HAP-1 (cell line): ENCODE measurements around the gene CCDC90B.
"Not testable (repeated sequence)": the region's sequence is repeated elsewhere in the genome, so short reads cannot be mapped to it uniquely, and the experiment has no call there.

Experiments used
- DNase-seq, 2 experiments: peaks; one replicate each; pipeline ENCODE4 v3.0.0-alpha.2; 2016 to 2020; ENCODE audit warnings: low spot score in 2 of 2
- H3K27me3 ChIP-seq: fragments of 250-450 bp; sonication (Bioruptor Pico); 2 replicates; pipeline ENCODE4 v1.5.1; 2020; ENCODE audit warnings: low read depth, mild to moderate bottlenecking, moderate library complexity
- H3K36me3 ChIP-seq: fragments of 250-450 bp; sonication (Bioruptor Pico); replicated peaks from 2 replicates; pipeline ENCODE4 v1.5.1; 2020; ENCODE audit warnings: mild to moderate bottlenecking
- H3K4me1 ChIP-seq: fragments of 250-450 bp; sonication (Bioruptor Pico); 2 replicates; pipeline ENCODE4 v1.5.1; 2020; ENCODE audit warnings: mild to moderate bottlenecking
- H3K4me3 ChIP-seq: fragments of 250-450 bp; sonication (Bioruptor Pico); 2 replicates; pipeline ENCODE4 v1.5.1; 2020; ENCODE audit warnings: mild to moderate bottlenecking, moderate library complexity
- H3K9me3 ChIP-seq: fragments of 250-450 bp; sonication (Bioruptor Pico); 2 replicates; pipeline ENCODE4 v1.5.1; 2020; ENCODE audit warnings: mild to moderate bottlenecking, moderate library complexity
- in situ Hi-C: fragments of 300-500 bp; cut with MboI; formaldehyde crosslinking; loops from 3 replicates; pipeline ENCODE4 v1.14.3; 2020; ENCODE audit warnings: low sequenced_read_pairs, inconsistent platforms, mixed read lengths

CCDC90B gene

DNA sequence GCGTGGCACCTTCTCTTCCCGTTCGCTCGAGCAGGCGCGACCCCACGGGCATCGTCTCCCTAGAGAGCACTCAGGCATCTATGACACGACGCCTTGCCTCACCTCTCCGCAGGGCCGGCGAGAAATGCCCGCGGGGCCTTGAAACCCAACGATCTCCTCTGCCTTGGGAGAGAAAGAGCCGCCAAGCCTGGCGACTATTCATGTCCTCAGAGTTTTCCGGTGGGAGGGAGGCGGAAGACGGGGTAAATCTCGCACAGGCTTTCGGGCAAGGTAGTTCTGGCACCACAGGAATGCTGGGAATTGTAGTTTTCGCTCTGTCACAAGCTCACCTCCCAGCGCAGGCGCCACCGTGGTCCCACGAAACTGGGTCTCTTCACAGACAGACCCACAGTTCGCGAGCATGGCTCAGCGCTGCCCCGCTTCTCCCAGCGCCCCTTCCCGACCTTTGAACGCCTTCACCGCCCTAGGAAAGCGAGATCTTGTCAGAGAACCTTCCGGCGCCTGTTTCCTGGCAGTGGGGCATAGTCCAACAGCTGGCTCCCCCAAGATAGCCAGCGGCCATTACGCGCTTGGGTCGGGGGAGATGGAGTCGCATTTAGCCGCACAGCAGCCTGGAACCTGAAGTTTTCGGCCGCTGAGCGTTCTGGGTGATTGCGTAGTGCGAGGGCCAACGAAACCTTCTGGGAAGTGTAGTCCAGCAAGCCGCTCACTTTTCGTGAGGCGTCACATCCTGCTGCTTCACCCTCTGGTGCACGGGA lies at the start of gene CCDC90B:
Gene CCDC90B, minus strand, starts transcription at position 597 of the 758 bp plus-strand sequence. Its CDS starts 395 bp downstream, at position 202.
- no peaks in the 10 kb centered on the region for H3K27me3 ChIP-seq
- DNase-seq: peak; percentile 95 to 98
- H3K4me1 ChIP-seq: peaks cover 7% of the 10 kb centered on the region
- no peaks in the 10 kb centered on the region for H3K9me3 ChIP-seq
- H3K4me3 ChIP-seq: peak within 1 kb of the TSS; percentile 90
- H3K36me3 ChIP-seq: no peaks in the 10 kb centered on the region
- in situ Hi-C loops: no loop called here

- in situ Hi-C loops: no loop called here
- Histone ChIP-seq H3K9me3 (no peaks in the 10 kb centered on the region), H3K27me3 (peaks cover 10% of the 10 kb centered on the region; the same call in 1 of the 2 replicates), H3K4me3 (no peak overlapping the region), H3K4me1 (no peaks in the 10 kb centered on the region), H3K36me3 (no peaks in the 10 kb centered on the region)
- DNase-seq: no peak
These were observed 49.4 kb upstream of the CCDC90B start for GRCh38 chr11:83335446-83336070.

- peaks cover 8% of the 10 kb centered on the region for H3K27me3 ChIP-seq
- DNase-seq: no peak
- in situ Hi-C loops: no loop called here
- no peaks in the 10 kb centered on the region for H3K9me3 ChIP-seq
- no peak overlapping the region for H3K4me3 ChIP-seq
- no peaks in the 10 kb centered on the region for H3K36me3 ChIP-seq
- 0 out of 2 replicates have a peak, but pooled peaks cover 2% of the 10 kb centered on the region for H3K4me1 ChIP-seq
These were observed 44.1 kb upstream of the CCDC90B start for GRCh38 chr11:83330303-83330702.

DNA sequence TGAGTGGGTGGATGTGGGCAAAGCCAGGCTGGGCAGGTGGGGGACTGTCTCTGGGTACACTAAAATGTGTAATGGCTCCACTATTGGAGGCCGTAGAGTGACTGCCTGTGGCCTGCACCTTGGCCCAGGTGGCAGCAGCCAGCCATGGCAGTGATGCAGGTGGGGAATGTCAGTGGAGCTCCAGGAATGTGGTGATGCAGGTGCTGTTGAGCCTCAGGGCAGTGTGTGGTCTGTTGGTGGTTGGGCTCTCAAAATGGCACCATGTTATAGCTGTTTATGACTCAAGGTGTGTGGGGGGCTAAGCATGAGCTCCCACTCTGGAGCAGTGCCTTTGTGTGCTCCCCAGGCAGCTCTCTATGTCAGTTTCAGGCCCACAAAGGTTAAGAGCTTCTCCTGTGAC lies 40.2 kb upstream of the CCDC90B start:
- in situ Hi-C loops: no loop called here

DNA sequence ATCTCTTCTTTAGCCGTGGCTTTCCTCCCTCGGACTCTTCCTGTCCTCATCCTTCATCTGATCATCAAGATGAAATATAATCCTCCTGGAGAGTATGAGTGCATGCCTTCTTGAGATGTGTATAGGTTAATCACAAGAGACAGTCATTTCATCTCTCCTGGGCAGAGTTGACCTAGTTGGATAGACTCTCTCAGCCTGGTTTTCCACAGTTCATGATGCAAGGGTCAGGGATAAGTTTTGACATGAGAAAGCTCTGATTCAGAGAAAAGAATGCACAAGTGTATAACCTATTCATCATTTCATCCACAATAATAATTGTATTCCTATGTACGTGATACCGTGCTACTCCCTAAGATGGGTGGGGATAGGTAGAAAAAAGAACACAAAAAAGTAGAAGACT lies 33.2 kb upstream of the CCDC90B start:
- DNase-seq: no peak
- no peaks in the 10 kb centered on the region for H3K36me3 ChIP-seq
- peaks cover 4% of the 10 kb centered on the region; the same call in 1 of the 2 replicates for H3K4me1 ChIP-seq
- no peaks in the 10 kb centered on the region for H3K9me3 ChIP-seq
- no peak overlapping the region for H3K4me3 ChIP-seq
- H3K27me3 ChIP-seq: 0 out of 2 replicates have a peak, but pooled peaks cover 5% of the 10 kb centered on the region
- in situ Hi-C loops: loop anchor here (25.0 kb wide), 1 partner anchor 493 kb away; no protein-coding TSS in a partner anchor

More for the DNA sequence above, 40.2 kb upstream of the CCDC90B start:
- H3K27me3 ChIP-seq: peaks cover 11% of the 10 kb centered on the region
- DNase-seq: no peak
- no peaks in the 10 kb centered on the region for H3K9me3 ChIP-seq
- H3K36me3 ChIP-seq: no peaks in the 10 kb centered on the region
- no peak overlapping the region for H3K4me3 ChIP-seq
- H3K4me1 ChIP-seq: peaks cover 5% of the 10 kb centered on the region; the same call in 1 of the 2 replicates

DNA sequence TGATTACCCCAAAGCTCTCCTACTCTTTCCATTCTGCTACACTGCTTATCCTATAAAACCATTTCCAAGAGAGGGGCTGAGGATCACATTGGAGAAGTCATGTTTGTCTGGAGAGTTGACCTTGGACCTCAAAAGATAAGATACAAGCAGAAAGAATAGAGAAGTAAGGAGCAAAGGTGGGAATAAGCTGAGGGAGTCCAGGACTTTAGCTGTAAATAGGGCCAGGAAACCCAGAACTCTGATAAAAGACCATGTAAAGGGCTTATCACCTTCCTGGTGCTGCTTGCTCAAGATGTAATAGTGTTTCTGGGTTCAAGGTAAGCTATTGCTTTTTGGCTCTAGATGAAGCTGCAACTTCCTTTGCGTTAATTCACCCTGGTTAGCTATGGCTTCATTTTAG lies 32.8 kb upstream of the CCDC90B start:
- H3K9me3 ChIP-seq: no peaks in the 10 kb centered on the region
- no peaks in the 10 kb centered on the region for H3K36me3 ChIP-seq
- no peak for DNase-seq
- peaks cover 4% of the 10 kb centered on the region; the same call in 1 of the 2 replicates for H3K4me1 ChIP-seq
- H3K4me3 ChIP-seq: no peak overlapping the region
- in situ Hi-C loops: loop anchor here (25.0 kb wide), 1 partner anchor 493 kb away; no protein-coding TSS in a partner anchor
- H3K27me3 ChIP-seq: 0 out of 2 replicates have a peak, but pooled peaks cover 4% of the 10 kb centered on the region

- H3K27me3 ChIP-seq: no peaks in the 10 kb centered on the region; the same call in 1 of the 2 replicates
- H3K36me3 ChIP-seq: no peaks in the 10 kb centered on the region
- no peak for DNase-seq
- peaks cover 4% of the 10 kb centered on the region; the same call in 1 of the 2 replicates for H3K4me1 ChIP-seq
- no peaks in the 10 kb centered on the region for H3K9me3 ChIP-seq
- H3K4me3 ChIP-seq: no peak overlapping the region
- in situ Hi-C loops: loop anchor here (25.0 kb wide), 1 partner anchor 494 kb away; no protein-coding TSS in a partner anchor
These were observed 31.9 kb upstream of the CCDC90B start for GRCh38 chr11:83317757-83318690.

GRCh38 chr11:83316897-83317268 lies 30.7 kb upstream of the CCDC90B start:
- in situ Hi-C loops: loop anchor here (25.0 kb wide), 1 partner anchor 495 kb away; no protein-coding TSS in a partner anchor
- not testable (repeated sequence) for H3K36me3 ChIP-seq, DNase-seq, H3K4me1 ChIP-seq, H3K27me3 ChIP-seq, H3K9me3 ChIP-seq, H3K4me3 ChIP-seq

GRCh38 chr11:83316143-83316896 lies 30.2 kb upstream of the CCDC90B start:
- in situ Hi-C loops: loop anchor here (25.0 kb wide), 1 partner anchor 496 kb away; no protein-coding TSS in a partner anchor
- not testable (repeated sequence) for H3K4me3 ChIP-seq, H3K4me1 ChIP-seq, DNase-seq, H3K27me3 ChIP-seq, H3K9me3 ChIP-seq, H3K36me3 ChIP-seq

DNA sequence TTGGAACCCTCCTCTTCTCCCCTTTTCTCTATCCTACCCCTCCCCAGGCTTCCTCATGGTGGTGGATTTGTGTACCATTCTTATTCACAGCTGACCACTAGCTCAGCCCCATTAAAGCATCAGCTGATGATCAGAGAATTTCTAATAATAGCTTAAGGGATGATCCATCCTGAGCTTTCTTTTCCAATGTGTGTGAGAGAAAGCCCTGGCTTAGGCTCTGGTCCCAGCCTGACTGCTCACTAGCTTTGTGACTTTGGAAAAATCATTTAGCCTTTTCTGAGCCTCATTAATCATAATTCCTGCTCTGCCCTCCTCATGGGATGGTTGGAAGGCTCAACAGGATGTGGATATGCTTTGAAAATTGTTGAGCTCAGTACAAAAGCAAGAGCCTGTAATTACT lies 26.3 kb upstream of the CCDC90B start:
- H3K9me3 ChIP-seq: no peaks in the 10 kb centered on the region
- H3K4me3 ChIP-seq: no peak overlapping the region
- no peaks in the 10 kb centered on the region for H3K4me1 ChIP-seq
- in situ Hi-C loops: loop anchor here (25.0 kb wide), 1 partner anchor 500 kb away; no protein-coding TSS in a partner anchor
- DNase-seq: no peak
- no peaks in the 10 kb centered on the region for H3K36me3 ChIP-seq
- H3K27me3 ChIP-seq: no peaks in the 10 kb centered on the region; the same call in 1 of the 2 replicates

DNA sequence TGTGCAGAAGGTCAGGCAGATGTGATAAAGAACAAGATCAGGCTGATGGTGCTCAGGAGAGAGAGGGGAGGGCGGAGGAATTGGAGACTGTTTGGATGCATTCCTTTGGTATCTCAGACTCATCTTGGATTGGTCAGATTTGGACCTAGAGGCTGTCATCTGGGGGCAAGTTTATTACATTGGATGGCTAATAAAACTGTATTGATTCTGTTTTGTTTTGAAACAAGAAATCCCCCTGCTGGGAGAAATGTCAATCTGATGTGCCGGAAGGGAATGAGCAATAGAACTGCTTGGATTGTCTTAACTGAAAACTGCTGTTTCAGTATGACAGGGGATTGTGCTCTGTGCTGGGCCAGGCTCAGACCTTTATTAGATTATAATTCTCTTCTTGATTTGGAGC lies 25.5 kb upstream of the CCDC90B start:
- Histone ChIP-seq H3K27me3 (no peaks in the 10 kb centered on the region; the same call in 1 of the 2 replicates), H3K36me3 (no peaks in the 10 kb centered on the region), H3K9me3 (no peaks in the 10 kb centered on the region), H3K4me3 (no peak overlapping the region), H3K4me1 (no peaks in the 10 kb centered on the region)
- no peak for DNase-seq
- in situ Hi-C loops: loop anchor here (25.0 kb wide), 1 partner anchor 501 kb away; no protein-coding TSS in a partner anchor

GRCh38 chr11:83310718-83311117 lies 24.6 kb upstream of the CCDC90B start:
- H3K27me3 ChIP-seq: no peaks in the 10 kb centered on the region; the same call in 1 of the 2 replicates
- H3K9me3 ChIP-seq: no peaks in the 10 kb centered on the region
- H3K4me3 ChIP-seq: no peak overlapping the region
- no peaks in the 10 kb centered on the region for H3K4me1 ChIP-seq
- no peak for DNase-seq
- H3K36me3 ChIP-seq: no peaks in the 10 kb centered on the region
- in situ Hi-C loops: loop anchor here (25.0 kb wide), 1 partner anchor 502 kb away; no protein-coding TSS in a partner anchor
